ENCODE results near the gene PLAAT5. TPM values are rescaled to one million over a fixed set of nuclear protein-coding genes. Genes with fewer than 3 reads are reported as not detected.

The PLAAT5 gene
- total and polyA plus RNA-seq, 2 of the 8 experiments (the other 6 are each of a cell fraction or from before 2014, with no cell fraction given): 16.0 to 18.7 TPM

DNA sequence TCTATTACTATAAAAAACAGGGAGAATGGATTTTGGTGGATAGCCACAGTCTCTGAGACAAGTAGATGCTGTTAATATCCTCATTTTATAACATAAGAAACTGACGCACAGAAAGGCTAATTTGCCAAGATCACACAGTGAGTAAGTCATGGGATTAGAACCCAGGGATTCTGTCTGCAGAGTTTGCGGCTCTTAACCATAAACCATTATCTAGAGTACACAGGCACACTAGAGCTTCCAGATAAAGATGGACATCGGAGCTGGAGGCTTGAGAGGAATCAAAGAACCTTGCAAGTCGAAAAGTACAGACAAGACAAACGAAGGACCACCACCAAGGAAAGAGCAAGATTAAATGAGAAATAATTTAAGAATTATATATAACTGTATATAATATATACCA is 26.2 kb upstream of the PLAAT5 start (continued):
- TF ChIP-seq, protein P1, sequence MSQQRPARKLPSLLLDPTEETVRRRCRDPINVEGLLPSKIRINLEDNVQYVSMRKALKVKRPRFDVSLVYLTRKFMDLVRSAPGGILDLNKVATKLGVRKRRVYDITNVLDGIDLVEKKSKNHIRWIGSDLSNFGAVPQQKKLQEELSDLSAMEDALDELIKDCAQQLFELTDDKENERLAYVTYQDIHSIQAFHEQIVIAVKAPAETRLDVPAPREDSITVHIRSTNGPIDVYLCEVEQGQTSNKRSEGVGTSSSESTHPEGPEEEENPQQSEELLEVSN (IDR thresholded peaks at IDR 0.05): no peak
- TF ChIP-seq PHF8 (conservative IDR thresholded peaks at IDR 0.05; ENCODE audit: low read depth, low read length) (no peak), POLR2A (IDR thresholded peaks at IDR 0.05; ENCODE audit: control extremely low read depth in 1 of 2, low read depth in 2 of 2, low read length in 2 of 2) (no peak), SIN3A (conservative IDR thresholded peaks at IDR 0.05 in 1 of 2, IDR thresholded peaks at IDR 0.05 in 1 of 2; ENCODE audit: low read depth in 1 of 2, low read length in 2 of 2) (no peak), CHD2 (IDR thresholded peaks at IDR 0.05; ENCODE audit: low read length) (no peak), BACH1 (IDR thresholded peaks at IDR 0.05; ENCODE audit: low read length) (no peak)
